T-cell (primary cell): ENCODE measurements around the gene POU3F1. TPM values are rescaled to one million over a fixed set of nuclear protein-coding genes. Genes with fewer than 3 reads are reported as not detected.

Experiments
- ATAC-seq, 4 experiments: fragments of 200-7000 bp in 3 of 4; fragments of 150-1000 bp in 1 of 4; cut with Tn5 transposase; replicated peaks in 1 of 4; 1 replicate in 3 of 4; 2 replicates in 1 of 4; pipeline ENCODE4 v1.10.0; 2021; ENCODE audit warnings: moderate library complexity in 3 of 4, mild to moderate bottlenecking in 2 of 4, moderate number of reproducible peaks in 1 of 4
- CTCF ChIA-PET, 2 donors: fragments of 300-600 bp; sonication (Branson Sonifier 250); formaldehyde crosslinking; loops; one replicate each; lab custom pipeline; 2022; ENCODE audit warnings: antibody characterized with exemption in 2 of 2; lab: Charles Lee
- POLR2A ChIA-PET, 2 donors: fragments of 300-600 bp; sonication (Branson Sonifier 250); formaldehyde crosslinking; loops; one replicate each; lab custom pipeline; 2022; ENCODE audit warnings: antibody characterized with exemption in 2 of 2; lab: Charles Lee
- DNase-seq, 35 experiments: peaks; one replicate each; pipeline versions ENCODE4 v3.0.0 to v3.0.0-alpha.2; 2013 to 2023
- H3K27ac ChIP-seq: one replicate; pipeline ENCODE4 v1.5.1; 2013; ENCODE audit warnings: low read length
- H3K27me3 ChIP-seq, 2 experiments: replicated peaks in 1 of 2; 1 replicate in 1 of 2; 2 replicates in 1 of 2; pipeline versions ENCODE4 v1.6.1 to v1.7.0; 2013; ENCODE audit warnings: low read length in 1 of 2, mixed read lengths in 1 of 2; ENCODE audit not compliant: control insufficient read depth in 2 of 2, insufficient read depth in 2 of 2; ENCODE audit errors: extremely low read depth in 1 of 2
- H3K36me3 ChIP-seq, 2 donors: 1 replicate in 1 of 2; 2 replicates in 1 of 2; pipeline versions ENCODE4 v1.6.1 to v1.7.0; 2013; ENCODE audit warnings: low read length in 1 of 2; ENCODE audit not compliant: control insufficient read depth in 2 of 2, insufficient read depth in 1 of 2; ENCODE audit errors: extremely low read depth in 1 of 2
- H3K4me1 ChIP-seq, 2 experiments: 1 replicate in 1 of 2; 2 replicates in 1 of 2; pipeline versions ENCODE4 v1.6.1 to v1.7.0; 2013; ENCODE audit warnings: low read length in 2 of 2, mixed read lengths in 1 of 2; ENCODE audit not compliant: insufficient read depth in 2 of 2, control insufficient read depth in 1 of 2; ENCODE audit errors: extremely low read depth in 1 of 2
- H3K4me3 ChIP-seq, 2 donors: 1 replicate in 1 of 2; 2 replicates in 1 of 2; pipeline versions ENCODE4 v1.5.1 to v1.7.0; 2013; ENCODE audit warnings: mild to moderate bottlenecking in 2 of 2, low read length in 1 of 2, moderate library complexity in 1 of 2; ENCODE audit not compliant: control insufficient read depth in 1 of 2; ENCODE audit errors: extremely low read depth in 1 of 2
- H3K9me3 ChIP-seq: 2 replicates; pipeline ENCODE4 v1.7.0; 2013
- H3K27ac Mint-ChIP-seq, 2 donors: one replicate each; pipeline ENCODE4 v1.8.0; 2020 to 2021; ENCODE audit warnings: mild to moderate bottlenecking in 2 of 2, mixed read lengths in 2 of 2
- H3K27me3 Mint-ChIP-seq, 2 donors: one replicate each; pipeline ENCODE4 v1.8.0; 2021 to 2022; ENCODE audit warnings: mixed read lengths in 2 of 2
- H3K36me3 Mint-ChIP-seq: one replicate; pipeline ENCODE4 v1.8.0; 2021; ENCODE audit warnings: mixed read lengths
- H3K4me1 Mint-ChIP-seq, 3 donors: one replicate each; pipeline ENCODE4 v1.8.0; 2020 to 2022; ENCODE audit warnings: mixed read lengths in 3 of 3, mild to moderate bottlenecking in 1 of 3
- H3K4me3 Mint-ChIP-seq, 3 donors: one replicate each; pipeline ENCODE4 v1.8.0; 2020 to 2022; ENCODE audit warnings: mild to moderate bottlenecking in 3 of 3, mixed read lengths in 3 of 3, moderate library complexity in 3 of 3
- H3K9me3 Mint-ChIP-seq, 3 donors: one replicate each; pipeline ENCODE4 v1.8.0; 2020 to 2022; ENCODE audit warnings: mixed read lengths in 3 of 3
- WGBS: methylation state at CpG from one replicate; pipeline ENCODE4 v1.1.5; 2013; ENCODE audit warnings: missing lambda C conversion rate; ENCODE audit not compliant: insufficient coverage; 5-methylcytosine and 5-hydroxymethylcytosine counted together
- total RNA-seq, 35 experiments: library from RNA in 6 of 35; stranded (reverse) in 6 of 35; fragments of 120-200 nt in 1 of 35; gene quantifications; one replicate each; pipeline versions ENCODE4 v1.2.1 to v1.2.4 and lab custom pipeline; 2013 to 2026

The POU3F1 gene
- total RNA-seq, 5 donors from 2014 or later (not counting 1 experiment from before 2014, with no cell fraction given), result 0.28 to 0.72 (median 0.64) TPM

- Histone ChIP-seq H3K4me1 (peaks cover 0 to 48% of the 10 kb centered on the region in 2 experiments), H3K27ac (no peak overlapping the region), H3K4me3 (no peak overlapping the region), H3K27me3 (peaks cover 0 to 2% of the 10 kb centered on the region in 2 experiments), H3K36me3 (peaks cover 13 to 32% of the 10 kb centered on the region in 2 donors), H3K9me3 (no peaks in the 10 kb centered on the region)
- CTCF ChIA-PET, result interaction anchor here in 1 of 2 donors (0.6 kb wide), 1 partner anchor 36 kb away, joined by 3 read pairs; no protein-coding TSS in a partner anchor
- DNase-seq (no peak), ATAC-seq (no peak)
- Mint-ChIP-seq H3K9me3 (no peaks in the 10 kb centered on the region), H3K36me3 (peaks cover 24% of the 10 kb centered on the region), H3K4me3 (no peak overlapping the region), H3K4me1 (peaks cover 15 to 42% (median 30%) of the 10 kb centered on the region in 3 donors), H3K27ac (peak overlapping the region; percentile 44 to 65), H3K27me3 (no peaks in the 10 kb centered on the region)
- POLR2A ChIA-PET, result no interaction called here
- WGBS, result 72% methylated on average over 17 of the region's 19 CpGs
Measured at GRCh38 chr1:38027201-38028104, 19.1 kb downstream of the POU3F1 start.

GRCh38 chr1:38026592-38027200 is 19.9 kb downstream of the POU3F1 start:
- H3K36me3 Mint-ChIP-seq, result peaks cover 30% of the 10 kb centered on the region

GRCh38 chr1:38025664-38026063 is 20.9 kb downstream of the POU3F1 start:
- DNase-seq, result no peak
- Histone ChIP-seq H3K27ac (no peak overlapping the region), H3K36me3 (peaks cover 13 to 46% of the 10 kb centered on the region in 2 donors), H3K4me1 (peaks cover 0 to 39% of the 10 kb centered on the region in 2 experiments), H3K9me3 (no peaks in the 10 kb centered on the region), H3K27me3 (peaks cover 0 to 2% of the 10 kb centered on the region in 2 experiments), H3K4me3 (no peak overlapping the region)
- Mint-ChIP-seq H3K4me1 (peaks cover 14 to 34% (median 25%) of the 10 kb centered on the region in 3 donors), H3K27me3 (no peaks in the 10 kb centered on the region), H3K9me3 (no peaks in the 10 kb centered on the region), H3K4me3 (no peak overlapping the region), H3K36me3 (peaks cover 31% of the 10 kb centered on the region), H3K27ac (no peak overlapping the region)
- ChIA-PET POLR2A (no interaction called here), CTCF (no interaction called here)
- ATAC-seq, result no peak
- 90% methylated on average over 3 of the region's 6 CpGs for WGBS

More at GRCh38 chr1:38026592-38027200, 19.9 kb downstream of the POU3F1 start:
- WGBS, result 91% methylated on average over 5 of the region's 8 CpGs
- Histone ChIP-seq H3K27me3 (peaks cover 0 to 2% of the 10 kb centered on the region in 2 experiments), H3K4me3 (no peak overlapping the region), H3K9me3 (no peaks in the 10 kb centered on the region), H3K27ac (no peak overlapping the region), H3K36me3 (peaks cover 13 to 39% of the 10 kb centered on the region in 2 donors), H3K4me1 (peaks cover 0 to 48% of the 10 kb centered on the region in 2 experiments)
- H3K4me3 Mint-ChIP-seq, result no peak overlapping the region
- DNase-seq, result peak in 4 of 35 experiments; percentile 23 to 51 (median 34)
- no peak for ATAC-seq
- no peak overlapping the region for H3K27ac Mint-ChIP-seq
- ChIA-PET CTCF (no interaction called here), POLR2A (no interaction called here)
- H3K4me1 Mint-ChIP-seq, result peaks cover 15 to 42% (median 30%) of the 10 kb centered on the region in 3 donors
- H3K9me3 Mint-ChIP-seq, result no peaks in the 10 kb centered on the region
- no peaks in the 10 kb centered on the region for H3K27me3 Mint-ChIP-seq

GRCh38 chr1:38025233-38025632 is 21.4 kb downstream of the POU3F1 start:
- POLR2A ChIA-PET, result no interaction called here

GRCh38 chr1:38022810-38023209 is 23.8 kb downstream of the POU3F1 start:
- Histone ChIP-seq H3K27ac (no peak overlapping the region), H3K9me3 (no peaks in the 10 kb centered on the region), H3K4me1 (peaks cover 0 to 10% of the 10 kb centered on the region in 2 experiments), H3K4me3 (no peak overlapping the region), H3K36me3 (peaks cover 13 to 72% of the 10 kb centered on the region in 2 donors), H3K27me3 (no peaks in the 10 kb centered on the region)
- H3K9me3 Mint-ChIP-seq, result no peaks in the 10 kb centered on the region
- peaks cover 5 to 15% (median 7%) of the 10 kb centered on the region in 3 donors for H3K4me1 Mint-ChIP-seq
- DNase-seq (no peak), ATAC-seq (no peak)
- H3K4me3 Mint-ChIP-seq, result no peak overlapping the region
- no peaks in the 10 kb centered on the region for H3K27me3 Mint-ChIP-seq
- ChIA-PET POLR2A (no interaction called here), CTCF (no interaction called here)
- H3K36me3 Mint-ChIP-seq, result peaks cover 45% of the 10 kb centered on the region
- H3K27ac Mint-ChIP-seq, result no peak overlapping the region
- WGBS, result 84% methylated on average over 2 of the region's 3 CpGs

More at GRCh38 chr1:38025233-38025632, 21.4 kb downstream of the POU3F1 start:
- H3K27me3 ChIP-seq, result peaks cover 0 to 2% of the 10 kb centered on the region in 2 experiments
- no peak overlapping the region for H3K27ac Mint-ChIP-seq
- ATAC-seq (no peak), DNase-seq (no peak)
- H3K4me3 ChIP-seq, result no peak overlapping the region
- CTCF ChIA-PET, result no interaction called here
- peaks cover 35% of the 10 kb centered on the region for H3K36me3 Mint-ChIP-seq
- H3K9me3 ChIP-seq, result no peaks in the 10 kb centered on the region
- peaks cover 10 to 30% (median 20%) of the 10 kb centered on the region in 3 donors for H3K4me1 Mint-ChIP-seq
- no peaks in the 10 kb centered on the region for H3K27me3 Mint-ChIP-seq
- no peak overlapping the region for H3K27ac ChIP-seq
- H3K9me3 Mint-ChIP-seq, result no peaks in the 10 kb centered on the region
- peaks cover 0 to 35% of the 10 kb centered on the region in 2 experiments for H3K4me1 ChIP-seq
- no peak overlapping the region for H3K4me3 Mint-ChIP-seq
- 100% methylated on average over 2 of the region's 2 CpGs for WGBS
- peaks cover 13 to 50% of the 10 kb centered on the region in 2 donors for H3K36me3 ChIP-seq

GRCh38 chr1:38021969-38022368 is 24.6 kb downstream of the POU3F1 start:
- H3K4me1 Mint-ChIP-seq, result peaks cover 5 to 11% (median 6%) of the 10 kb centered on the region in 3 donors
- no peaks in the 10 kb centered on the region for H3K27me3 Mint-ChIP-seq
- Histone ChIP-seq H3K4me1 (peaks cover 0 to 3% of the 10 kb centered on the region in 2 experiments), H3K27ac (no peak overlapping the region), H3K27me3 (no peaks in the 10 kb centered on the region), H3K36me3 (peaks cover 11 to 81% of the 10 kb centered on the region in 2 donors), H3K9me3 (no peaks in the 10 kb centered on the region), H3K4me3 (no peak overlapping the region)
- ATAC-seq (no peak), DNase-seq (no peak)
- H3K4me3 Mint-ChIP-seq, result no peak overlapping the region
- H3K27ac Mint-ChIP-seq, result no peak overlapping the region
- H3K36me3 Mint-ChIP-seq, result peaks cover 47% of the 10 kb centered on the region
- H3K9me3 Mint-ChIP-seq, result no peaks in the 10 kb centered on the region
- 60% methylated on average over 1 of the region's 5 CpGs for WGBS
- ChIA-PET POLR2A (interaction anchor here in 1 of 2 donors (0.7 kb wide), 1 partner anchor 32 kb away, joined by 5 read pairs; the partner anchor contains the start of gene SF3A3), CTCF (no interaction called here)
